Kasumi-1 (cell line): Measurements from ENCODE around the gene ZNF484.
"Not testable (repeated sequence)": the region's sequence is repeated elsewhere in the genome, so short reads cannot be mapped to it uniquely, and the experiment has no call there.

ENCODE experiments used
- DNase-seq, 2 experiments: peaks; one replicate each; lab custom pipeline; 2025; lab: John Stamatoyannopoulos, UW

The ZNF484 gene

GRCh38 chr9:92877531-92878430 lies at the start of gene ZNF484:
Gene ZNF484, minus strand, starts transcription at chr9:92878038. Its CDS starts 3,009 bp downstream, at chr9:92875029.
- DNase-seq: peak; percentile 91 to 96

- no peak for DNase-seq
These were observed 42.6 kb upstream of the ZNF484 start for GRCh38 chr9:92920437-92920836.

- DNase-seq: peak; percentile 55 to 72
These were observed 39.5 kb upstream of the ZNF484 start for GRCh38 chr9:92917176-92917800.

GRCh38 chr9:92911511-92912475 lies 34.0 kb upstream of the ZNF484 start:
- DNase-seq: no peak

DNA sequence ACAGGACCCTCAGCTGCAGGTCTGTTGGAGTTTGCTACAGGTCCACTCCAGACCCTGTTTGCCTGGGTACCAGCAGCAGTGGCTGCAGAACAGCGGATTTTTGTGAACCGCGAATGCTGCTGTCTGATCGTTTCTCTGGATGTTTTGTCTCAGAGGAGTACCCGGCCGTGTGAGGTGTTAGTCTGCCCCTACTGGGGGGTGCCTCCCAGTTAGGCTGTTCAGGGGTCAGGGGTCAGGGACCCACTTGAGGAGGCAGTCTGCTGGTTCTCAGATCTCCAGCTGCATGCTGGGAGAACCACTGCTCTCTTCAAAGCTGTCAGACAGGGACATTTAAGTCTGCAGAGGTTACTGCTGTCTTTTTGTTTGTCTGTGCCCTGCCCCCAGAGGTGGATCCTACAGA lies 27.3 kb upstream of the ZNF484 start:
- DNase-seq: not testable (repeated sequence)

- no peak for DNase-seq
These were observed 19.5 kb upstream of the ZNF484 start for GRCh38 chr9:92897323-92897722.

- no peak for DNase-seq
These were observed 18.1 kb upstream of the ZNF484 start for GRCh38 chr9:92895812-92896436.

- no peak for DNase-seq
These were observed 17.0 kb upstream of the ZNF484 start for GRCh38 chr9:92894711-92895362.

DNA sequence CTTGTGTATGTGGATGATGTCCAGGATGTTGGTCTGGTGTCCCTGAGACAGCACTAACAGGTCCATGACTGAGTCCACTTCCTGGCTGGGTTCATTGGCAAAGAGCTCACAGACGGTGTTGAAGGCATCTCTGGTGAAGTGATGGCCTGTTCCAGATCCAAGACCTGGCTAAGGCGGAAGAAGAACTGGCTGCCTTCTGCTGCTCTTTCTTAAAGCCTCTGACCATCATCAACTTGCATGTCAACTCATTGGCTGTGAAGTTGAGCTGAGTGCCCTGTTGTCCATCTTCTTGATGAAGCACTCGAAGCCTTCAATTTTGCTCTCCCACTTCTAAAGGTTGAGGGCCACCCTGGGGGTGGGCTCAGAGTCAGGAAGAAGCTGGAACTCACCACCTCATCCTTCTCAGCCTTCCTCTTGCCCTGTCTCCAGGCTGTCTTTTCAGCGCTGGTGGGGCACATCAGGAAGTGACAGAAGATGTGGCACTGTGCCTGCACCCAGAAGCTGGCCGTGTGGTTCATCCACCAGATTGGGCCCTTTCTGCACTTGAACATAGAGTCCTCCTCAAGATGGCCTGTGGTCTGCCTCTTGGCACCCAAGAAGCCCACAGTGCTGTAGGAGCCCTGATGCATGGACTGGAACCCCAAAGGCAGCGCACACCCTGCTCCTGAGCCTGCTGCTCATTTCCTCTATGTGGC lies 16.2 kb upstream of the ZNF484 start:
- DNase-seq: not testable (repeated sequence)

- not testable (repeated sequence) for DNase-seq
These were observed 14.4 kb upstream of the ZNF484 start for GRCh38 chr9:92892276-92892675.

GRCh38 chr9:92890761-92891160 lies 12.9 kb upstream of the ZNF484 start:
- no peak for DNase-seq

- no peak for DNase-seq
These were observed 10.1 kb upstream of the ZNF484 start for GRCh38 chr9:92887880-92888338.

- not testable (repeated sequence) for DNase-seq
These were observed 9.2 kb upstream of the ZNF484 start for GRCh38 chr9:92886846-92887610.

- DNase-seq: not testable (repeated sequence)
These were observed 6.0 kb upstream of the ZNF484 start for GRCh38 chr9:92883666-92884405.

DNA sequence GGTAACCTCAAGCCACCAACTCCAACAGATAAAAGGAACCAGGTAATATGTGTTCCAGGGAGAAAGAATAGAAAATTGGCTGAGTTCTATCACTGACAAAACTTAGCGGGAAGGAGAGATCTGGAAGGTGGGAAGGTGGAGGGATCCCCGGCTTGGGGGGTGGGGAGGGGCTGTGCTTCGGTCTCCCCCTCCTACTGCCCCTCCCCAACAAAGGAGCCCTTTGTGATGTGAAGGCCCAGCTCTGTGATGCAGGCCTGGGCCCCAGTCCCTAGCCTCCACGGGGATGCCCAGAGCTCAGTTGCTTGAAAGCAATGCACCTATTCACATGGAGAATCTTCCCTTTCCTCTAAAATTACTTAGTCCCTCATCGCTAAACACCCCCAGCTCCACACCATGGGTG lies 4.4 kb upstream of the ZNF484 start:
- DNase-seq: no peak

DNA sequence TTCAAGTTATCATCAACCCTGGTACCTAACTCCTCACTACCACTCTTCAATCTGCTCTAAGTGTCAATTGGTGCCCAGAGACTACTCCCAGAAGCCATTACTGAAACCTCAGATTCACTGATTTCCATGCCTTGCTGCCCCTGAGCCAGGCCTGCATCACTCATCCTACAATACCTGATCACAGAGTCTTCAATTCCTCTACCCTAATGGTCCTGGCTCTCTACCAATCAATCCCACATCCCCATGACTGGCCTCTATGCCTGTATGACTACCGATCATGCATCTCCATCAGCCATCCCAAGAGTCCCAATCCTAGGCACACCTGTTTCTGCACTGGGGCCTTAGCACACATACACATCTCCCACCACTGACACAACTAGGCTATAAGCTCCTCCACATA lies 2.5 kb downstream of the ZNF484 start:
- no peak for DNase-seq

- no peak for DNase-seq
These were observed 7.5 kb downstream of the ZNF484 start for GRCh38 chr9:92870289-92870688.

- not testable (repeated sequence) for DNase-seq
These were observed 11.2 kb downstream of the ZNF484 start for GRCh38 chr9:92866600-92866999.

DNA sequence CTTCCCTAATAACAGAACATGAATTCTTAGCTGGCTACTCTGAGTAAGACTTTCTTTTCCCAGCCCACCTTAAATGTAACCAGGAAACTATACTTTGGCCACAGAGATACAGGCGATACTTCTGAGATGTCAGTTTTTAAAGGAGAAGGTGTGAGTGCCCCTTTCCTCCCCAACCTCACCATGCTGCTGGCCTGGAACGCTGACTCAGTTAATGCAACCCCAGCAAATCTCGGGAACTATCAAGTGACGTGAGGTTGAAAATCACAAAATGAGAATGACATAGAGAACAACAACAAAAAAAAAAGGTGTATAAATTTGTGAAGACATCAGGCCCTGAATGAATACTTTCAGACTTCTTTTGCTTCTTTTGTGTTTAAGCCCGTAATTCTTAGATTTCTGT lies 13.7 kb downstream of the ZNF484 start:
- DNase-seq: no peak
